ENCODE data around the gene GPR39.

- no peak for TF ChIP-seq CTCF (IDR thresholded peaks at IDR 0.05)
- no peak for TF ChIP-seq POLR2A (IDR thresholded peaks at IDR 0.05)
These were observed 3.3 kb downstream of the GPR39 start for GRCh38 chr2:132419941-132420340.

All from uterus (tissue), 2 donors.